GM21515 (cell line): ENCODE measurements around the gene GRK7.
"Not testable (repeated sequence)": the region's sequence is repeated elsewhere in the genome, so short reads cannot be mapped to it uniquely, and the experiment has no call there.

Experiments used
- ATAC-seq: cut with Tn5 transposase; IDR thresholded peaks from one replicate; pipeline ENCODE4 v1.9.1; 2021; ENCODE audit not compliant: unreplicated experiment

GRK7 gene

GRCh38 chr3:141754032-141754431, 9.2 kb upstream of the GRK7 start:
- ATAC-seq, result no peak

- ATAC-seq, result not testable (repeated sequence)
Measured at GRCh38 chr3:141762552-141762951, 656 bp upstream of the GRK7 start.

- no peak for ATAC-seq
Measured at GRCh38 chr3:141764045-141764444, 837 bp downstream of the GRK7 start.

GRCh38 chr3:141764465-141764864, 1.3 kb downstream of the GRK7 start:
- no peak for ATAC-seq

- no peak for ATAC-seq
Measured at GRCh38 chr3:141764986-141765385, 1.8 kb downstream of the GRK7 start.

GRCh38 chr3:141767066-141767465, 3.9 kb downstream of the GRK7 start:
- no peak for ATAC-seq

- ATAC-seq, result no peak
Measured at GRCh38 chr3:141769221-141769894, 6.2 kb downstream of the GRK7 start.

GRCh38 chr3:141773676-141774075, 10.5 kb downstream of the GRK7 start:
- no peak for ATAC-seq

- no peak for ATAC-seq
Measured at GRCh38 chr3:141776376-141776775, 13.2 kb downstream of the GRK7 start.

GRCh38 chr3:141776885-141777284, 13.7 kb downstream of the GRK7 start:
- no peak for ATAC-seq

GRCh38 chr3:141777957-141778813, 15.0 kb downstream of the GRK7 start:
- ATAC-seq, result no peak

- ATAC-seq, result no peak
Measured at GRCh38 chr3:141779667-141780066, 16.5 kb downstream of the GRK7 start.

- ATAC-seq, result no peak
Measured at GRCh38 chr3:141782386-141782932, 19.3 kb downstream of the GRK7 start.

GRCh38 chr3:141783632-141784031, 20.4 kb downstream of the GRK7 start:
- ATAC-seq, result no peak

- no peak for ATAC-seq
Measured at GRCh38 chr3:141784096-141784495, 20.9 kb downstream of the GRK7 start.

GRCh38 chr3:141784531-141784930, 21.3 kb downstream of the GRK7 start:
- ATAC-seq, result no peak

- no peak for ATAC-seq
Measured at GRCh38 chr3:141788149-141788548, 24.9 kb downstream of the GRK7 start.

- ATAC-seq, result not testable (repeated sequence)
Measured at GRCh38 chr3:141788750-141789149, 25.5 kb downstream of the GRK7 start.

GRCh38 chr3:141789281-141789680, 26.1 kb downstream of the GRK7 start:
- ATAC-seq, result no peak

- no peak for ATAC-seq
Measured at GRCh38 chr3:141790171-141790570, 27.0 kb downstream of the GRK7 start.

GRCh38 chr3:141792495-141792894, 29.3 kb downstream of the GRK7 start:
- ATAC-seq, result no peak
